Measurements from ENCODE around the gene PAX5. TPM values are rescaled to one million over a fixed set of nuclear protein-coding genes. Genes with fewer than 3 reads are reported as not detected.

Gene PAX5
- total and polyA plus RNA-seq, 2 of the 13 experiments (the other 11 are each of a cell fraction or from before 2014, with no cell fraction given) = not detected

DNA sequence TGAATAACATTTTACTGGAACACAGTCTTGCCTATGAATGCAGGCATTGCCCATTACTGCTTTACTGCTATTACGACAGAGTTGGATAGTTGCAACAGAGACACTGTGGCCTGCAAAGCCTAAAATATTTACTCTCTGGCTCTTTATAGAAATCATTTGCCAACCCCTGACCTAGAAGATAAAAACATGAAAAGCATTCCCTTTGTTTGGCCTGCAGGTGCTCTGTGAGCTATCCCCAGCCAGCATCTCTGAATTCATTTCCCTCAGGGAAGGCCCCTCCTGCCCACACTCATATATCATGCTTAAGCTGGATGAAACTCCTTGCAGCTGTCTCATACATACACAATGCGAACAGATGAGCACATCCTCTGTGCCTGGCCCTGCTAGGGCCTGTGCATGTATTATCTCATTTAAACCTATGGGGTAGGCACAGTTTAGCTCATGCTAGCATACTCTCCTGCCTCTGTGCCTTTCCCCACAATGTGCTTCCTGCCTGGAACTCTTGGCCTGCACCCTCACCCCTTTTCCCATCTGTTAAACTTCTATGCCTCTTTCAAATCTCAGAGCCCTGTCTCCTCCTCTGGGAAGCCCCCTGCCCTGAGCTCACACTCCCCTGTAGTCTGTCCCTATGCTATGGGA lies 193.1 kb downstream of the PAX5 start (continued):
- no peak for TF ChIP-seq ZNF17 (CRISPR knock-in tag; IDR thresholded peaks at IDR 0.05)
- no peak for TF ChIP-seq CBX2 (IDR thresholded peaks at IDR 0.05; ENCODE audit: low read depth, low read length)
- TF ChIP-seq CBX2 (CRISPR knock-in tag; IDR thresholded peaks at IDR 0.05; ENCODE audit: low read depth) = no peak
- TF ChIP-seq MED8 (CRISPR knock-in tag; IDR thresholded peaks at IDR 0.05; ENCODE audit: insufficient replicate concordance) = no peak
- TF ChIP-seq BCL6 (CRISPR knock-in tag; IDR thresholded peaks at IDR 0.05) = peak; percentile 53; the same call in 1 of the 2 replicates
- no peak for TF ChIP-seq NCOA5 (CRISPR knock-in tag; IDR thresholded peaks at IDR 0.05)
- TF ChIP-seq, protein P1, sequence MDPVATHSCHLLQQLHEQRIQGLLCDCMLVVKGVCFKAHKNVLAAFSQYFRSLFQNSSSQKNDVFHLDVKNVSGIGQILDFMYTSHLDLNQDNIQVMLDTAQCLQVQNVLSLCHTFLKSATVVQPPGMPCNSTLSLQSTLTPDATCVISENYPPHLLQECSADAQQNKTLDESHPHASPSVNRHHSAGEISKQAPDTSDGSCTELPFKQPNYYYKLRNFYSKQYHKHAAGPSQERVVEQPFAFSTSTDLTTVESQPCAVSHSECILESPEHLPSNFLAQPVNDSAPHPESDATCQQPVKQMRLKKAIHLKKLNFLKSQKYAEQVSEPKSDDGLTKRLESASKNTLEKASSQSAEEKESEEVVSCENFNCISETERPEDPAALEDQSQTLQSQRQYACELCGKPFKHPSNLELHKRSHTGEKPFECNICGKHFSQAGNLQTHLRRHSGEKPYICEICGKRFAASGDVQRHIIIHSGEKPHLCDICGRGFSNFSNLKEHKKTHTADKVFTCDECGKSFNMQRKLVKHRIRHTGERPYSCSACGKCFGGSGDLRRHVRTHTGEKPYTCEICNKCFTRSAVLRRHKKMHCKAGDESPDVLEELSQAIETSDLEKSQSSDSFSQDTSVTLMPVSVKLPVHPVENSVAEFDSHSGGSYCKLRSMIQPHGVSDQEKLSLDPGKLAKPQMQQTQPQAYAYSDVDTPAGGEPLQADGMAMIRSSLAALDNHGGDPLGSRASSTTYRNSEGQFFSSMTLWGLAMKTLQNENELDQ (CRISPR knock-in tag; IDR thresholded peaks at IDR 0.05; ENCODE audit: borderline replicate concordance) = no peak
- 0 out of 2 replicates have a peak, but pooled peaks have one; percentile 23 for TF ChIP-seq NR2F6 (IDR thresholded peaks at IDR 0.05)
- TF ChIP-seq NR2F6 (CRISPR knock-in tag; IDR thresholded peaks at IDR 0.05) = 0 out of 2 replicates have a peak, but pooled peaks have one; percentile 10
- TF ChIP-seq HHEX (CRISPR knock-in tag; IDR thresholded peaks at IDR 0.05) = no peak
- TF ChIP-seq SALL1 (CRISPR knock-in tag; IDR thresholded peaks at IDR 0.05) = peak; percentile 35; the same call in 1 of the 2 replicates
- TF ChIP-seq PHB2 (IDR thresholded peaks at IDR 0.05; ENCODE audit: partially characterized antibody) = no peak
- TF ChIP-seq, protein P2, sequence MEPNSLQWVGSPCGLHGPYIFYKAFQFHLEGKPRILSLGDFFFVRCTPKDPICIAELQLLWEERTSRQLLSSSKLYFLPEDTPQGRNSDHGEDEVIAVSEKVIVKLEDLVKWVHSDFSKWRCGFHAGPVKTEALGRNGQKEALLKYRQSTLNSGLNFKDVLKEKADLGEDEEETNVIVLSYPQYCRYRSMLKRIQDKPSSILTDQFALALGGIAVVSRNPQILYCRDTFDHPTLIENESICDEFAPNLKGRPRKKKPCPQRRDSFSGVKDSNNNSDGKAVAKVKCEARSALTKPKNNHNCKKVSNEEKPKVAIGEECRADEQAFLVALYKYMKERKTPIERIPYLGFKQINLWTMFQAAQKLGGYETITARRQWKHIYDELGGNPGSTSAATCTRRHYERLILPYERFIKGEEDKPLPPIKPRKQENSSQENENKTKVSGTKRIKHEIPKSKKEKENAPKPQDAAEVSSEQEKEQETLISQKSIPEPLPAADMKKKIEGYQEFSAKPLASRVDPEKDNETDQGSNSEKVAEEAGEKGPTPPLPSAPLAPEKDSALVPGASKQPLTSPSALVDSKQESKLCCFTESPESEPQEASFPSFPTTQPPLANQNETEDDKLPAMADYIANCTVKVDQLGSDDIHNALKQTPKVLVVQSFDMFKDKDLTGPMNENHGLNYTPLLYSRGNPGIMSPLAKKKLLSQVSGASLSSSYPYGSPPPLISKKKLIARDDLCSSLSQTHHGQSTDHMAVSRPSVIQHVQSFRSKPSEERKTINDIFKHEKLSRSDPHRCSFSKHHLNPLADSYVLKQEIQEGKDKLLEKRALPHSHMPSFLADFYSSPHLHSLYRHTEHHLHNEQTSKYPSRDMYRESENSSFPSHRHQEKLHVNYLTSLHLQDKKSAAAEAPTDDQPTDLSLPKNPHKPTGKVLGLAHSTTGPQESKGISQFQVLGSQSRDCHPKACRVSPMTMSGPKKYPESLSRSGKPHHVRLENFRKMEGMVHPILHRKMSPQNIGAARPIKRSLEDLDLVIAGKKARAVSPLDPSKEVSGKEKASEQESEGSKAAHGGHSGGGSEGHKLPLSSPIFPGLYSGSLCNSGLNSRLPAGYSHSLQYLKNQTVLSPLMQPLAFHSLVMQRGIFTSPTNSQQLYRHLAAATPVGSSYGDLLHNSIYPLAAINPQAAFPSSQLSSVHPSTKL (CRISPR knock-in tag; IDR thresholded peaks at IDR 0.05) = peak; percentile 9; the same call in 1 of the 2 replicates
- TF ChIP-seq, protein P3, sequence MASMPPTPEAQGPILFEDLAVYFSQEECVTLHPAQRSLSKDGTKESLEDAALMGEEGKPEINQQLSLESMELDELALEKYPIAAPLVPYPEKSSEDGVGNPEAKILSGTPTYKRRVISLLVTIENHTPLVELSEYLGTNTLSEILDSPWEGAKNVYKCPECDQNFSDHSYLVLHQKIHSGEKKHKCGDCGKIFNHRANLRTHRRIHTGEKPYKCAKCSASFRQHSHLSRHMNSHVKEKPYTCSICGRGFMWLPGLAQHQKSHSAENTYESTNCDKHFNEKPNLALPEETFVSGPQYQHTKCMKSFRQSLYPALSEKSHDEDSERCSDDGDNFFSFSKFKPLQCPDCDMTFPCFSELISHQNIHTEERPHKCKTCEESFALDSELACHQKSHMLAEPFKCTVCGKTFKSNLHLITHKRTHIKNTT (CRISPR knock-in tag; IDR thresholded peaks at IDR 0.05) = no peak
- no peak for TF ChIP-seq DMAP1 (CRISPR knock-in tag; IDR thresholded peaks at IDR 0.05)
- peak; percentile 29; the same call in 1 of the 2 replicates for TF ChIP-seq SOX5 (CRISPR knock-in tag; IDR thresholded peaks at IDR 0.05; ENCODE audit: borderline replicate concordance)
- TF ChIP-seq FOXJ3 (CRISPR knock-in tag; IDR thresholded peaks at IDR 0.05; ENCODE audit: borderline replicate concordance) = no peak

All from HepG2 (cell line).